ENCODE results near the gene TLL1.

TLL1 gene

DNA sequence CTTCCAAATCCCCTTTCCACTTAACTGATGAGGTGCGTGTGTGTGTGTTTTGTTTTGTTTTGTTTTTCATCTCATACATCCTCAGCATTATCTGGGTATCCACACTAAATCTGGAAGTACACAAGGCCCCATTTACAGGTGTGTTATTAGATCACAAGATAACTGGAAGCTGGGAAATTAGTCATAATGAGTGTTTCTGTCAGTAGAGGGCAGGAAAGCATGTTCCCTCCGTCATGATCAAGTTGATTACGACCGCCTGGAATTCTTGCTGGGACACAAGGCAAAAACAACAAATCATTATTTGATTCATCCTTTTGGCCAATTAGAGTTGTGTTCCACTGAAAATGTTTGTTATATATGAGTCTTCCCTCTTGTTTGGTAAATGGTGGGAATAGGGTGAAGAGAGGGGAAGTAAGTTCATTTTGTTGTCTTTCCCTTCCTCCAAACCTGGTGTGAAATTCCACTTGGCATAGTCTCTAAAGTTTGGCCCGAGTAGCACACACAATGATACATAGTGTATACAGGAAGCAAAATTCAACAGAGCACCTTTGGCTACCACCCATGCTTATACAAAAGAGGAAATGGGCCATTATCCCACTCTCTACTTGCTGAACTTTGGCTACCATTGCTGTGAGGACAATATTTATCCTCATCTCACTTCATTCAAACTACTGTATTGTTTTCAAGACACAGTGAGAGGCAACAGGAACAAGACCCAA, 33.3 kb upstream of the TLL1 start:
- no peaks in the 10 kb centered on the region for H3K36me3 ChIP-seq
- TF ChIP-seq, protein P1, sequence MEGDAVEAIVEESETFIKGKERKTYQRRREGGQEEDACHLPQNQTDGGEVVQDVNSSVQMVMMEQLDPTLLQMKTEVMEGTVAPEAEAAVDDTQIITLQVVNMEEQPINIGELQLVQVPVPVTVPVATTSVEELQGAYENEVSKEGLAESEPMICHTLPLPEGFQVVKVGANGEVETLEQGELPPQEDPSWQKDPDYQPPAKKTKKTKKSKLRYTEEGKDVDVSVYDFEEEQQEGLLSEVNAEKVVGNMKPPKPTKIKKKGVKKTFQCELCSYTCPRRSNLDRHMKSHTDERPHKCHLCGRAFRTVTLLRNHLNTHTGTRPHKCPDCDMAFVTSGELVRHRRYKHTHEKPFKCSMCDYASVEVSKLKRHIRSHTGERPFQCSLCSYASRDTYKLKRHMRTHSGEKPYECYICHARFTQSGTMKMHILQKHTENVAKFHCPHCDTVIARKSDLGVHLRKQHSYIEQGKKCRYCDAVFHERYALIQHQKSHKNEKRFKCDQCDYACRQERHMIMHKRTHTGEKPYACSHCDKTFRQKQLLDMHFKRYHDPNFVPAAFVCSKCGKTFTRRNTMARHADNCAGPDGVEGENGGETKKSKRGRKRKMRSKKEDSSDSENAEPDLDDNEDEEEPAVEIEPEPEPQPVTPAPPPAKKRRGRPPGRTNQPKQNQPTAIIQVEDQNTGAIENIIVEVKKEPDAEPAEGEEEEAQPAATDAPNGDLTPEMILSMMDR (IDR thresholded peaks at IDR 0.05; ENCODE audit: low read depth, low read length) = no peak
- H3K4me3 ChIP-seq (ENCODE audit: low read depth, low read length) = no peak overlapping the region
- H3K27me3 ChIP-seq = no peaks in the 10 kb centered on the region
- no peak for DNase-seq
- no peaks in the 10 kb centered on the region for H3K9me3 ChIP-seq
- H3K4me1 ChIP-seq = no peaks in the 10 kb centered on the region

DNA sequence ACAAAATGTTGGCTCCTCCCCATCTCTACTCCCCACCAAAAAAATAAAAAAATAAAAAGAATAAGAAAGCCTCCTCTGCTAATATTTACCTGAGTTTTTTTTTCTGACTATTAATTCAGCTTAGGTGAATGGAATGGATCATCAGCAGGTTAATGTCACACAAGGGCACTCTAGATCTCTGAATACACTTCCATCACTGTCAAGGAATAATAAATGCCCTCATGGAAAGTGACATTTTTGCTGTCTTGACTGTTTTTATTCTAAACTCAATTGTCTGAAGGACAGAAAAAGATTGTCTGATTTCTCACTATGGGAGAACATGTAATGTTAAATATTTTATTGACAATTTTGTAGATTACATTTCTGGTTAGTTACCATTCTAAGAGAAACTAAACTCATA, 30.4 kb upstream of the TLL1 start:
- H3K4me1 ChIP-seq = no peaks in the 10 kb centered on the region
- no peaks in the 10 kb centered on the region for H3K36me3 ChIP-seq
- no peak overlapping the region for H3K4me3 ChIP-seq (ENCODE audit: low read depth, low read length)
- no peak for DNase-seq
- TF ChIP-seq, protein P1 (IDR thresholded peaks at IDR 0.05; ENCODE audit: low read depth, low read length) = no peak
- H3K27me3 ChIP-seq = no peaks in the 10 kb centered on the region
- no peaks in the 10 kb centered on the region for H3K9me3 ChIP-seq

DNA sequence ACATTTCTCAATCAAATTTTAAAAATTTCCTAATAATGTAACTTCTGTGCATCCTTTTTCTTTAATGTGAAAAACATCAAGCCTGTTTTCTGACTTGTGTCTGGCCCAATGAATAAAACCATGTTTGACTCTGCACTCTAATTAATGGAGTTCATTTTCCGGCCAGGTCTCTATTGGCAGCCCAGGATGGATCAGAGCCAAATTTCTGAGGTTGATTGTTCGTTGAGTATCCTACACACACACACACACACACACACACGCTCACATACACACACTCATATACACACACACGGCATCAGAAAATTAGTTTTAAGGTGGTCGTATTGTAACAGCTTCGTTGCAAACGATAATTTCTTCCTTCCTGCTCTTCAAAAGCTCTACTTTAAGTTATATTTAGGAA, 28.9 kb upstream of the TLL1 start:
- Histone ChIP-seq H3K4me1 (no peaks in the 10 kb centered on the region), H3K4me3 (ENCODE audit: low read depth, low read length) (no peak overlapping the region), H3K9me3 (no peaks in the 10 kb centered on the region), H3K36me3 (no peaks in the 10 kb centered on the region), H3K27me3 (no peaks in the 10 kb centered on the region; the same call in 1 of the 2 replicates)
- TF ChIP-seq, protein P1 (IDR thresholded peaks at IDR 0.05; ENCODE audit: low read depth, low read length) = no peak
- DNase-seq = peak; percentile 11

DNA sequence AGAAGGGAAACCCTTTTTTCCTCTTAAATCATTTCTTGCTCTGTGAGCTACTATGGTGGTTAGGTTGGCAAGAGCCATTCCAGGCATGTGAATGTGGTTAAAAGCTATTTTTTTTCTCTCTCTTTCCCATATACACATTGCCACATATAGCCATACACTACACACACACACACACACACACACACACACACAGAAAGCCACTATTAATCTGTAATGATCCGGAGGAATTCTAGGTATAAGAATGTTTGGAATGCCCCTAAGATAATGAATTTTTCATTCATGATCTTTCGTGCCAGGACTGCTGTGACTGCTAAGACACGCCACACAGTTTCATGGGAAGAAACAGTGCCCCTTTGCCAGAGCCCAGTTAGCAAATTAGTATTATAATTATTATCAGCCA, 21.8 kb upstream of the TLL1 start:
- Histone ChIP-seq H3K36me3 (no peaks in the 10 kb centered on the region), H3K4me1 (no peaks in the 10 kb centered on the region)
- TF ChIP-seq, protein P1 (IDR thresholded peaks at IDR 0.05; ENCODE audit: low read depth, low read length) = no peak

DNA sequence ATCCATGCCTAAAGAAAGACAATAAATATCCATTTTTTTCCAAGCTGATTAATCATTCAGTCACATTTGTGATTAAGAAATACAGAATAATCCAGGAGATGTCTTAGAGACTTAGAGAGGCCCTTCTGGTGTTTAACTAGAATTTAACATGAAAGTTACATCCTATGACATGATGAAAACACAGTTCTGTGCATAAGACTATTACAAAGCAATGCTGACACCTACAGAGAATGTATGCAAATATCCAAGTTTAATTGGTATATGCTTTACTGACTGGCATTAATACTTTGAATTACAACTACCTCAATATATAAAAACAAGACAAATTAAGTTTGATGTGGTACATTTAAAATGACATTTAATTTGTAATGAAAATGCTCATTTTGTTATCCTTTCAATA, 17.8 kb upstream of the TLL1 start:
- Histone ChIP-seq H3K4me3 (ENCODE audit: low read depth, low read length) (no peak overlapping the region), H3K27me3 (no peaks in the 10 kb centered on the region; the same call in 1 of the 2 replicates), H3K9me3 (no peaks in the 10 kb centered on the region), H3K36me3 (no peaks in the 10 kb centered on the region), H3K4me1 (no peaks in the 10 kb centered on the region)
- DNase-seq = no peak
- TF ChIP-seq, protein P1 (IDR thresholded peaks at IDR 0.05; ENCODE audit: low read depth, low read length) = no peak

More for the DNA sequence above, 21.8 kb upstream of the TLL1 start:
- Histone ChIP-seq H3K4me3 (ENCODE audit: low read depth, low read length) (no peak overlapping the region), H3K9me3 (no peaks in the 10 kb centered on the region), H3K27me3 (no peaks in the 10 kb centered on the region; the same call in none of the 2 replicates)
- DNase-seq = no peak

DNA sequence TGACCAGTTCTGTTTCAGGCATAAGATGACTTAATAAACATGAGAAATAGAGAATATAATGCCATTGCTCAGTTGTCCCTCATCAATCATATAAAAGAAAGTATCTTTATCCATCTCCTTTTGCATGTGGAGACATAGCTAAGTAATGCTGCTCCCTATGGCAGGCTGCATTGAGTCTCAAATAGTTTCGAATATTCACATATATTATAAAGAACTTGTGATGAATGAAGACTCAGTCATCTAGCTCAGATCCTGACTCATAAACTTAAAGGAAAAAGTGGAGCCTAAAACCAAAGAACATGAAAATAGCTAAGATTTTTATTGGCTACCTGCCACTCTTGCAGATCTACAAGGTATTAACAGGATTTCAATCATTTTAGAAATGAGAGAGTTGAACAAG, 11.7 kb upstream of the TLL1 start:
- Histone ChIP-seq H3K27me3 (no peaks in the 10 kb centered on the region), H3K4me3 (ENCODE audit: low read depth, low read length) (no peak overlapping the region), H3K36me3 (no peaks in the 10 kb centered on the region), H3K9me3 (no peaks in the 10 kb centered on the region), H3K4me1 (no peaks in the 10 kb centered on the region)
- TF ChIP-seq, protein P1 (IDR thresholded peaks at IDR 0.05; ENCODE audit: low read depth, low read length) = no peak
- DNase-seq = no peak
